ENCODE measurements around the gene RPTOR. TPM values are rescaled to one million over a fixed set of nuclear protein-coding genes. Genes with fewer than 3 reads are reported as not detected.

Gene RPTOR
- total RNA-seq, 1 experiment from 2014 or later: 58.0 TPM

- no peak for DNase-seq (ENCODE audit: low read depth, low spot score)
- no TSS peak for BruUV-seq (replicated peaks)
- in situ Hi-C loops (cut with HindIII; ENCODE audit: low pct_unique_long_range_greater_than_20kb, low sequenced_read_pairs): no loop called here
Measured at GRCh38 chr17:80981062-80981902, 436.6 kb downstream of the RPTOR start.

GRCh38 chr17:80981929-80982425 lies 437.3 kb downstream of the RPTOR start:
- in situ Hi-C loops (cut with HindIII; ENCODE audit: low pct_unique_long_range_greater_than_20kb, low sequenced_read_pairs) (no loop called here), intact Hi-C loops (cut with micrococcal nuclease; ENCODE audit: unreplicated experiment) (loop anchor here (5.0 kb wide), 1 partner anchor 555 kb away; no protein-coding TSS in a partner anchor)
- CTCF ChIA-PET: interaction anchor here (0.7 kb wide), 1 partner anchor 84 kb away, joined by 3 read pairs; no protein-coding TSS in a partner anchor
- no peaks in the 10 kb centered on the region for H3K9me3 ChIP-seq (ENCODE audit: control insufficient read depth, insufficient read depth, low read depth, low read length)
- H3K4me1 ChIP-seq (ENCODE audit: control insufficient read depth, insufficient read depth, low read length): no peaks in the 10 kb centered on the region
- no TSS peak for BruUV-seq (replicated peaks)
- no peaks in the 10 kb centered on the region for H3K36me3 ChIP-seq (ENCODE audit: control insufficient read depth, insufficient read depth, low read length)
- no peak overlapping the region for H3K27ac ChIP-seq (ENCODE audit: low read length)
- no peak for ATAC-seq
- H3K4me3 ChIP-seq (ENCODE audit: low read depth in 2 of 2, low read length in 2 of 2): no peak overlapping the region
- H3K27me3 ChIP-seq (ENCODE audit: control insufficient read depth, insufficient read depth, low read length): no peaks in the 10 kb centered on the region
- POLR2A ChIA-PET: no interaction called here
- DNase-seq (ENCODE audit: low read depth, low spot score): no peak
- TF ChIP-seq CTCF (IDR thresholded peaks at IDR 0.05): no peak
- no peak for TF ChIP-seq TCF7L2 (IDR thresholded peaks at IDR 0.05; ENCODE audit: low read depth, low read length)
- TF ChIP-seq REST (IDR thresholded peaks at IDR 0.05; ENCODE audit: insufficient read depth in 1 of 2, low read depth in 2 of 2, low read length in 1 of 2): no peak
- TF ChIP-seq POLR2AphosphoS5 (IDR thresholded peaks at IDR 0.05; ENCODE audit: low read depth, low read length): no peak
- no peak for TF ChIP-seq SIN3A (IDR thresholded peaks at IDR 0.05; ENCODE audit: borderline replicate concordance, insufficient read depth, low read depth, low read length)

More at GRCh38 chr17:80981062-80981902, 436.6 kb downstream of the RPTOR start:
- ATAC-seq: peak; percentile 72
- Histone ChIP-seq H3K27me3 (ENCODE audit: control insufficient read depth, insufficient read depth, low read length) (no peaks in the 10 kb centered on the region), H3K27ac (ENCODE audit: low read length) (no peak overlapping the region), H3K4me3 (ENCODE audit: low read depth in 2 of 2, low read length in 2 of 2) (peak overlapping the region; percentile 20 to 31; a peak in 2 of 4 replicates), H3K4me1 (ENCODE audit: control insufficient read depth, insufficient read depth, low read length) (no peaks in the 10 kb centered on the region), H3K9me3 (ENCODE audit: control insufficient read depth, insufficient read depth, low read depth, low read length) (no peaks in the 10 kb centered on the region), H3K36me3 (ENCODE audit: control insufficient read depth, insufficient read depth, low read length) (no peaks in the 10 kb centered on the region)
- intact Hi-C loops (cut with micrococcal nuclease; ENCODE audit: unreplicated experiment): loop anchor here (5.0 kb wide), 1 partner anchor 554 kb away; no protein-coding TSS in a partner anchor
- ChIA-PET CTCF (no interaction called here), POLR2A (no interaction called here)
- TF ChIP-seq REST (IDR thresholded peaks at IDR 0.05; ENCODE audit: insufficient read depth in 1 of 2, low read depth in 2 of 2, low read length in 1 of 2) (no peak), TCF7L2 (IDR thresholded peaks at IDR 0.05; ENCODE audit: low read depth, low read length) (no peak), CTCF (IDR thresholded peaks at IDR 0.05) (peak; percentile 97)
